ENCODE data around the gene KIF13A. TPM values are rescaled to one million over a fixed set of nuclear protein-coding genes. Genes with fewer than 3 reads are reported as not detected.
A peak's percentile ranks its signal among the peaks of the same experiment; 100 is the strongest.
"Not testable (repeated sequence)": the region's sequence is repeated elsewhere in the genome, so short reads cannot be mapped to it uniquely, and the experiment has no call there.

Gene KIF13A
- total RNA-seq, 1 donor from 2014 or later = 16.7 TPM

- no peak for ATAC-seq
- DNase-seq (ENCODE audit: low spot score) = no peak
Observed at GRCh38 chr6:17999425-17999824, 12.0 kb upstream of the KIF13A start.

DNA sequence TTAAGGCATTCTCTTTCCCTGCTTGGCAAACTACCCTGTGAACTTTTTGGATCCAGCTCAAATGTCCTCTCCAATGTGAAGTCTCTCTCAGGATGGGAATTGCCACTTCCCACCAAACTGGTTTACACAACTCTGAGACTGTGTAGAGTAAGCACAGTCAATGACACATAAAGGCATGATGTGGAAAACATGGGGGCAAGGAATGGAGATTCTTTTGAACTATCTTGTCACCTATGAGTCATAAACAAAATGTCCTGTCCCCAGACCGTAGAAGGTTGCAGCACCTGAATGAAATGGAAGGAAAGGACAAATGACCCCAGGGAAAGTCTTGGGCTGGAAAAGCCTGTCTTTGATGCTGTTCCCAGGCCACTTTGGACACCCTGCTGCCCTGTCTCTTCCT lies 11.0 kb upstream of the KIF13A start:
- ATAC-seq = no peak
- no peak for DNase-seq (ENCODE audit: low spot score)

DNA sequence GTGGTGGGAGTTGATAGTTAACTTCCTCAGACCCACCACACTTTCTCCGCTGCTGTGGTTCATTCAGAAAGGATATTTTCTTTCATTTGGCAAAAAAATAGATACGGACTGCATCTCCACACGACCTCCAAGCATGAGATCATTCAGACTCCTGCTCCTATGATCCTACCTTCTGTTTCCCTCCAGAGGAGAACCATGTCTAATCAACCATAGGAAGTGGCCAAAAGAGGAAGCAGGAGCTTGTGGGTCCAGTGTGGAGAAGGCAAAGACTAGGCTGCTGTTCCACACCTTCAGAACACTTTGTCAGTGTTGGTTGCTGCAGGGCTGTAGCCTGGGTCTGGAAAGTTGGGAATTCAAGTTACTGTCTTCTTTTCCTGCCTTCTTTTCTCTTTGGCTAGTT lies 10.6 kb upstream of the KIF13A start:
- ATAC-seq (no peak), DNase-seq (ENCODE audit: low spot score) (no peak)

DNA sequence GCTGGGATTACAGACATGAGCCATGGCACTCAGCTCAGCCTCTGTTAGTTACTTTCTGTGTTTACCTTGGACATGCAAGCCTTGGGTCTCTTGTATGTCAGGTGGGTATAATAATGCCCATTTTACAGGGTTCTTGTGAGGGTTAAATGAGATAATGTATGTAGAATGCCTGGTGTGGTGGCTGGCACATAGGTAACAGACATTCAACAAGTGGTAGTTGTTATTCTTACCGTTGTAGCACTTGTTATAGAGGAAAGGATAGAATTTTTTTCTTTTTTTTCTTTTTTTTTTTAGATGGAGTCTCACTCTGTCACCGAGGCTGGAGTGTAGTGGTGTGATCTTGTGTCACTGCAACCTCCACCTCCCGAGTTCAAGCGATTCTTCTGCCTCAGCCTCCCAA lies 8.0 kb upstream of the KIF13A start:
- ATAC-seq (no peak), DNase-seq (ENCODE audit: low spot score) (no peak)

GRCh38 chr6:17994019-17994418 lies 6.6 kb upstream of the KIF13A start:
- DNase-seq (ENCODE audit: low spot score) = no peak
- no peak for ATAC-seq

GRCh38 chr6:17988422-17988944 lies 1.0 kb upstream of the KIF13A start:
- DNase-seq (ENCODE audit: low spot score) = no peak
- ATAC-seq = peak; percentile 15

- peak; percentile 75 for ATAC-seq
Observed at GRCh38 chr6:17987697-17988421, 424 bp upstream of the KIF13A start.

GRCh38 chr6:17986656-17987446 lies 584 bp downstream of the KIF13A start:
- peak; percentile 66 for ATAC-seq
- peak; percentile 73 for DNase-seq (ENCODE audit: low spot score)

More at GRCh38 chr6:17987697-17988421, 424 bp upstream of the KIF13A start:
- peak; percentile 79 for DNase-seq (ENCODE audit: low spot score)

DNA sequence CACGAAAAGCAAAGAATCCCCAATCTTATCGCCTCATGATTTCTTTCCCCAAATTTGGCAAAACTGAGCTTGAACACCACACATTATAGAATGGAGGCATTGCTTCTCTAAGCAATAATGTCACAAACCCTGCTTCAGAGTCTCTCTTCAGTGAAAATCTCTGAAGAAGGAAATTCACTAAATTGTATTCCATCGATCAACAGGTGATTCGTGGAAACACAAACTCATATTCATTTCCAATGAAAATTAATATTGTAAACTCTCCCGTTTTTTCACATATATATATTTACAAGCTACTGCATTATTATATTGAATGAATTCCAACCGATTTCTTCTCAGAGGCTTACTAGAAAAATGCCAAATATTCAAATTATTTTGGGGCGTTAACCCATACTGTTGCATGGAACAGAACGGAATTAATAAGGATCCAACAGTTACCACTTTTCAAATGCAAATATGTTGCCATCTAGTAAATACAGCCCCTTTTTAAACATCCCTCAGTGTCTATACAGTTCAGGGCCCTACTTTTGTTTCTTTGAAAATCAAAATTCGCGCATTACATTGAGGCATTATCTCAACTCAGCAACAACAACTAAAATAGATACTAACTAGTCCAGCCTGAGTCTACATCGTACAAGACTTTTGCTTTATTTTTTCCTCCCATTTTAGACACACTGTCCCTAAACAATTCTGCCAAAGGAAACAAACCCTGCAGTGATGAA lies 1.3 kb downstream of the KIF13A start:
- no peak for DNase-seq (ENCODE audit: low spot score)
- ATAC-seq = no peak

DNA sequence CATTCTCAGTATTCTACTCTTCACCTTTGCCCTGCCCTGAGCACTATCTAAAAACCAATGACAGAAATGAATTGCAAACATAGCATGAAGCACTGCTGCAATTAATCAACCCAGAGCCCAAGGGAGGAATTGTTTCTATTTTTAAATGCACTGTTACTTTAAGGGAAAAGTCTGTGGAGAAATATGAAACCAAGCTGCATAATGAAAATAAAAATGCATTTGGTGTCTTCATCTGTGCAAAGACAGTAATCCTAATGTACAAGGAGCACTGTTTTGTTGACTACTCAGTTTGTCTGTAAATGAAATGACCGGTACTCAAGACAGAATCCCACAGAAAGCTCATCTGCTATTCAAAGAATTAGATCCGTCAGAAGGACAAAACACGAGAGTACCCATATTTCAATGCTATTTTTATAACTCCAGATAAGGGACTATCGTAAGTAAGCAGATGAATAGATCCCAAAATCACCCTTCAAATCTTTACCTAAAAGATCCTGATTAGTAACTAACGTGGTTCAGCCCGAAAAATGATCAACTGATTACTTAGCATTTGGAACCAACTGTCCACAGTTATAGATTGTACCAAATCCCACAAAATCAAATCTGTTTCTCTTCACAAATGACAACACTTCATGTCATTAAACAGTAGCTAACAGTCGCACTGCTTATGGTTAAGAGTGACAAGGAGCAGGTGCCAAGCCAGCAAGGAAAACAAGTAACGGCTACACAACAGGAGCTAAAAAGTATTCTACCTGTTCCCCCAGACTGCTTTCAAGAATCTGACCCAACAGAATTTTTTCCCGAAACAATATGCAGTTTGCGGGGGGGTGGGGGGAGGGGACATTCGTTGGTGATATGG lies 2.4 kb downstream of the KIF13A start:
- DNase-seq (ENCODE audit: low spot score) = no peak
- no peak for ATAC-seq

DNA sequence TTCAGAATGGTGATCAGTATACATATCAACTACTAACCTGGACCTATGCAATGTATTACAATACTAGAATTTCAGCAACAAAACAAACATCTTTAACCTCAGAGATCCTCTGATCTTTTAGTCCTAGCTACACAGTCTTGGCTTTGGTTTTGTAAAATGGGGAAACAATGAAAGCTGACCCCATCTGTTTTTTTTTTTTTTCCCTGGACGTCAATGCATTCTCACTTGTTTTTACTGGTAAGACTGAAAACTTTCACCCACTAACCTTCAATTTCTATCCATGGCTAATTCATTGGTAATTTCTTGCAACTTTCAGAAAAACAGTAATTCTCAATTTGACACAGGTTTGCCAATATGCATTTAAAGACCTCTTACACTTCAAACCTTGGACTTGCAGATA lies 3.0 kb downstream of the KIF13A start:
- no peak for ATAC-seq

DNA sequence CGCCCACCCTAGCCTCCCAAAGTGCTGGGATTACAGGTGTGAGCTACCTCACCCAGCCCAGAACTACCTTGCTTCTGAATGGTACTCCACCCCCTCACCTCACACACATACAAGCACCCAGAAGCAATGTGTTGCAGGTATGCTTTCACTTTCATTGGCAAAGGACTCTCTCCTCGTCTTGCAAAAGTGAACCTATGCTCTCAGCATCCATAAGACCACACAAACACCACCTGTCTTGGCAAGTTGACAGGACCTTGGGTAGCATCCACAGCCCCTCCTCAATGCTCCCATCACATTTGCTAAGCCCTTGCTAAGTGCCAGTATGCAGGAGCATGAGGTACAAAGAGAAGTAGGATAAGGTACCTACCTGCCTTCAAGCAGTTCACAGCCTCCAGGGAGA lies 3.7 kb downstream of the KIF13A start:
- ATAC-seq (no peak), DNase-seq (ENCODE audit: low spot score) (no peak)

More for the DNA sequence above, 3.0 kb downstream of the KIF13A start:
- DNase-seq (ENCODE audit: low spot score) = no peak

- ATAC-seq = no peak
- no peak for DNase-seq (ENCODE audit: low spot score)
Observed at GRCh38 chr6:17980329-17980728, 7.1 kb downstream of the KIF13A start.

GRCh38 chr6:17979479-17979878 lies 8.0 kb downstream of the KIF13A start:
- no peak for DNase-seq (ENCODE audit: low spot score)
- ATAC-seq = no peak

DNA sequence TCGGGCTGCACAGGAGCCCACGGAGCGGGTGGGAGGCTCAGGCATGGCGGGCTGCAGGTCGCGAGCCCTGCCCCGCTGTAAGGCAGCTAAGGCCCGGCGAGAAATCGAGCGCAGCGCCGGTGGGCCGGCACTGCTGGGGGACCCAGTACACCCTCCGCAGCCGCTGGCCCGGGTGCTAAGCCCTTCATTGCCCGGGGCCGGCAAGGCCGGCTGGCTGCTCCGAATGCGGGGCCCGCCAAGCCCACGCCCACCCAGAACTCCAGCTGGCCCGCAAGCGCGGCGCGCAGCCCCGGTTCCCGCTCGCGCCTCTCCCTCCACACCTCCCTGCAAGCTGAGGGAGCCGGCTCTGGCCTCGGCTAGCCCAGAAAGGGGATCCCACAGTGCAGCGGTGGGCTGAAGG lies 11.2 kb downstream of the KIF13A start:
- not testable (repeated sequence) for ATAC-seq; DNase-seq (ENCODE audit: low spot score)

- DNase-seq (ENCODE audit: low spot score) (no peak), ATAC-seq (peak; percentile 23)
Observed at GRCh38 chr6:17974570-17975368, 12.7 kb downstream of the KIF13A start.

DNA sequence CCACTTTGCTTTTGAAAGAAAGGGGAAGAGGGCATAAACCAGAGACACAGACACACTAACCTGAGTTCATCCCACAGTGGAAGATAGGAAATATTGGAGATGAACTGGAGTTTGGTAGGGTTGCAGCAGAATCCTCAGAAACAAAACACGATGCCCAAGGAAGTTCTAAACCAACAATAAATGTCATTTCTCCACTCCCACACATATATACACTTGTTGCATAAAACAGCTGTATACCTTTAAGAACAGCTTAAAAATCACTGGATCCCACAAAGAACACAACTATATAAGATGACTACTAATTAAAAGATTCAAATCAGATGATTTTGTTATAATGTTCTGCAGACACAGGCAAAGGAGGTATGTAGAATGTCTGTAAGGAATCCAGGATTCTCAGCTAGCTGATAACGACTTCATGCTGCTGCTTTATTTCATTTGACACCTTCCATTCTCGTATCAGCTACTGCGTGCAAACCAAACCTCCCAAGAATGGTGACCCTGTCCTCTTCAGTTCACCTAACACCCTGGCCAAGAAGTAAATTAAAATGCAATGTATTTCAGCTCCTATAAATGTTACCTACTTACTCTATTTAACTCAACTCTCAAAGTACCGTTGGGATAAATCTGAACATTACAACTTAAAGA lies 14.3 kb downstream of the KIF13A start:
- DNase-seq (ENCODE audit: low spot score) (no peak), ATAC-seq (no peak)

GRCh38 chr6:17972074-17972952 lies 15.1 kb downstream of the KIF13A start:
- no peak for ATAC-seq
- no peak for DNase-seq (ENCODE audit: low spot score)

All from left lobe of liver (tissue), 2 donors.